Measurements from ENCODE around the gene BDNF. TPM values are rescaled to one million over a fixed set of nuclear protein-coding genes. Genes with fewer than 3 reads are reported as not detected.
"Not testable (repeated sequence)": the region's sequence is repeated elsewhere in the genome, so short reads cannot be mapped to it uniquely, and the experiment has no call there.

Gene BDNF
- total RNA-seq: 1 to 10 TPM in 1 of 2 donors, under 1 TPM in 1; 0.75 to 6.2 TPM
- polyA plus RNA-seq: 1 to 10 TPM; 1.1 to 1.9 TPM
- long read RNA-seq, donor 1, full-length matches to known transcripts: 45 of 45 reads
- long read RNA-seq, donor 1, partial matches to known transcripts: 0 of 45 reads
- long read RNA-seq, donor 1, other reads (novel, unspliced or antisense): 0 of 45 reads
- long read RNA-seq, donor 2, full-length matches to known transcripts: 1 of 1 reads
- long read RNA-seq, donor 2, partial matches to known transcripts: 0 of 1 reads
- long read RNA-seq, donor 2, other reads (novel, unspliced or antisense): 0 of 1 reads

- no peak within 1 kb of the TSS for H3K27ac ChIP-seq (ENCODE audit: low read depth in 1 of 2, low read length in 2 of 2)
- no peaks in the 10 kb centered on the region for H3K9me3 ChIP-seq (ENCODE audit: control insufficient read depth, low read length)
- intact Hi-C loops (cut with DNase I): loop anchor here in 1 of 2 donors (10.0 kb wide), 2 partner anchors 824 to 994 kb away; no protein-coding TSS in a partner anchor
- no peaks in the 10 kb centered on the region for H3K27me3 ChIP-seq (ENCODE audit: control insufficient read depth in 1 of 2, insufficient read depth in 2 of 2, low read length in 1 of 2)
- 1% methylated on average over 64 to 92 of the region's 92 CpGs for WGBS, 2 donors
- H3K4me1 ChIP-seq (ENCODE audit: control insufficient read depth in 1 of 2, insufficient read depth in 2 of 2, low read length in 2 of 2): peaks cover 0 to 5% of the 10 kb centered on the region in 2 donors
- DNase-seq (no peak), ATAC-seq (ENCODE audit: low FRiP score) (peak; percentile 55)
- H3K36me3 ChIP-seq (ENCODE audit: control insufficient read depth in 1 of 2, insufficient read depth in 2 of 2, low read length in 1 of 2): no peaks in the 10 kb centered on the region
- H3K4me3 ChIP-seq (ENCODE audit: low read length in 2 of 2): peak within 1 kb of the TSS; percentile 55 to 95
These were observed at the start of gene BDNF for GRCh38 chr11:27700351-27701301. Gene BDNF, minus strand, starts transcription at chr11:27700455. Its CDS starts 41,891 bp downstream, at chr11:27658564.

DNA sequence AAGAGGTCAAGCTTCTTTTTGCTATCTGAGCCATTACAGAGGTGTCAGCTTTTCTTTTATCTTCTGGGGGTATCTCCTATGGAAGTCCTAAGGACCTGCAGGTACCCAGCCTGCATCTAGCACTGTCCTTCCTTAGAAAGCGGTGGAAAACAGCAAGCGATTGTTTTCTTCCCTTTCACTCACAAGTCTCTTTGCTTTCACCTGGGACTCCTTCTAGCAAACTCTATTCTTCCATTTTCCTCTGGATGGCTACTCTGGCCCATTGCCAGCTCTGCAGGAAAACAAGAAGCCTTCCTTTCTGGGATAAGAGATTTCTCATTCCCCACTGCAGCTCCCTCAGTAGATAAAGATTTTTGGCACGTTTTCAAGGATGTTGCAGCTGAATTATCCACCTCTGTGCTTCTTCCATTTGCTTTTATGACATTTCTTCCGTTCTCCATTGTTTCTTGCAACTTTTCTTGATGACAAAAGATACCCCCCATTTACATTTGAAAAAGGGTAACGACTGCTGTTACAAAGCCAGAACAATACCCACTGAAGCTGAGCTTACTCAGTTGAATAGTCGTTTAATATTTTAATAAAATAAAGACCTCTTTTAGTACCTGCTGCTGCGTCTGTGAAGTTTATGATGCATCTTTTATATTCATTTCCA, 40.2 kb upstream of the BDNF start:
- no peak for ATAC-seq (ENCODE audit: low FRiP score)
- Histone ChIP-seq H3K4me3 (ENCODE audit: low read length in 2 of 2) (no peak overlapping the region), H3K9me3 (ENCODE audit: control insufficient read depth, low read length) (peaks cover 2% of the 10 kb centered on the region), H3K4me1 (ENCODE audit: control insufficient read depth in 1 of 2, insufficient read depth in 2 of 2, low read length in 2 of 2) (no peaks in the 10 kb centered on the region), H3K27me3 (ENCODE audit: control insufficient read depth in 1 of 2, insufficient read depth in 2 of 2, low read length in 1 of 2) (no peaks in the 10 kb centered on the region), H3K27ac (ENCODE audit: low read depth in 1 of 2, low read length in 2 of 2) (no peak overlapping the region), H3K36me3 (ENCODE audit: control insufficient read depth in 1 of 2, insufficient read depth in 2 of 2, low read length in 1 of 2) (no peaks in the 10 kb centered on the region)
- 46 to 50% methylated on average over 7 of the region's 7 CpGs for WGBS, 2 donors
- intact Hi-C loops (cut with DNase I): no loop called here
- DNase-seq: no peak

GRCh38 chr11:27735281-27735680, 35.0 kb upstream of the BDNF start:
- no peak overlapping the region for H3K4me3 ChIP-seq (ENCODE audit: low read length in 2 of 2)
- ATAC-seq (ENCODE audit: low FRiP score): no peak
- H3K36me3 ChIP-seq (ENCODE audit: control insufficient read depth in 1 of 2, insufficient read depth in 2 of 2, low read length in 1 of 2): no peaks in the 10 kb centered on the region
- no peak overlapping the region for H3K27ac ChIP-seq (ENCODE audit: low read depth in 1 of 2, low read length in 2 of 2)
- H3K9me3 ChIP-seq (ENCODE audit: control insufficient read depth, low read length): peaks cover 2% of the 10 kb centered on the region
- no peaks in the 10 kb centered on the region for H3K27me3 ChIP-seq (ENCODE audit: control insufficient read depth in 1 of 2, insufficient read depth in 2 of 2, low read length in 1 of 2)
- intact Hi-C loops (cut with DNase I): no loop called here
- no peaks in the 10 kb centered on the region for H3K4me1 ChIP-seq (ENCODE audit: control insufficient read depth in 1 of 2, insufficient read depth in 2 of 2, low read length in 2 of 2)
- DNase-seq: no peak
- WGBS, 2 donors: 0 to 4% methylated on average over 1 of the region's 1 CpG

- H3K9me3 ChIP-seq (ENCODE audit: control insufficient read depth, low read length); intact Hi-C loops (cut with DNase I); DNase-seq; ATAC-seq (ENCODE audit: low FRiP score); H3K27me3 ChIP-seq (ENCODE audit: control insufficient read depth in 1 of 2, insufficient read depth in 2 of 2, low read length in 1 of 2); H3K4me3 ChIP-seq (ENCODE audit: low read length in 2 of 2); H3K36me3 ChIP-seq (ENCODE audit: control insufficient read depth in 1 of 2, insufficient read depth in 2 of 2, low read length in 1 of 2); H3K4me1 ChIP-seq (ENCODE audit: control insufficient read depth in 1 of 2, insufficient read depth in 2 of 2, low read length in 2 of 2); H3K27ac ChIP-seq (ENCODE audit: low read depth in 1 of 2, low read length in 2 of 2): not testable (repeated sequence)
- 94% methylated on average over 7 of the region's 7 CpGs for WGBS, 2 donors
These were observed 31.5 kb upstream of the BDNF start for GRCh38 chr11:27731803-27732202.

DNA sequence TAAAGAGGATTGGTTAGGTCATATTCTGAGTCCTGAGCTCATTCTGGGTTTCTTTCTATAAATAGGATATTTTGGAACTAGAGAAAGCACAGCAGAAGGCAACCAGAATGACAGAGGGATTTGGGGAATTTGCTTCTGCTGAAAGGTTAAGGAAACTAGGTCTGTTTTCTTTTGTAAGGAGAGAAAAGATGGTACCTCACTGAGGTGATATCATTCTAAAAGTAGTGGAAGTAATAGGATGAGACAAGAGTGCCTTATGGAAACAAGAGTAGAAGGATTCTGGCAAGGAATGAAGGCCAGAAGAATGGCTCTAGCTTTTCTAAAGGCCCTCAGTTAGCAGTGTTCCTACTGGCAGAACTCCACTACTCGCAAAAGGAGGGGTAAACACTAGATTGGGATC, 26.7 kb upstream of the BDNF start:
- intact Hi-C loops (cut with DNase I): no loop called here
- H3K9me3 ChIP-seq (ENCODE audit: control insufficient read depth, low read length): no peaks in the 10 kb centered on the region
- DNase-seq: no peak
- no peaks in the 10 kb centered on the region for H3K27me3 ChIP-seq (ENCODE audit: control insufficient read depth in 1 of 2, insufficient read depth in 2 of 2, low read length in 1 of 2)
- no peak for ATAC-seq (ENCODE audit: low FRiP score)
- no peak overlapping the region for H3K4me3 ChIP-seq (ENCODE audit: low read length in 2 of 2)
- no peaks in the 10 kb centered on the region for H3K36me3 ChIP-seq (ENCODE audit: control insufficient read depth in 1 of 2, insufficient read depth in 2 of 2, low read length in 1 of 2)
- H3K4me1 ChIP-seq (ENCODE audit: control insufficient read depth in 1 of 2, insufficient read depth in 2 of 2, low read length in 2 of 2): no peaks in the 10 kb centered on the region
- H3K27ac ChIP-seq (ENCODE audit: low read depth in 1 of 2, low read length in 2 of 2): no peak overlapping the region
- 69 to 77% methylated on average over 1 of the region's 1 CpG for WGBS, 2 donors

- Histone ChIP-seq H3K4me1 (ENCODE audit: control insufficient read depth in 1 of 2, insufficient read depth in 2 of 2, low read length in 2 of 2) (no peaks in the 10 kb centered on the region), H3K27ac (ENCODE audit: low read depth in 1 of 2, low read length in 2 of 2) (no peak overlapping the region), H3K36me3 (ENCODE audit: control insufficient read depth in 1 of 2, insufficient read depth in 2 of 2, low read length in 1 of 2) (no peaks in the 10 kb centered on the region), H3K4me3 (ENCODE audit: low read length in 2 of 2) (no peak overlapping the region), H3K27me3 (ENCODE audit: control insufficient read depth in 1 of 2, insufficient read depth in 2 of 2, low read length in 1 of 2) (no peaks in the 10 kb centered on the region), H3K9me3 (ENCODE audit: control insufficient read depth, low read length) (no peaks in the 10 kb centered on the region)
- 82 to 89% methylated on average over 1 of the region's 1 CpG for WGBS, 2 donors
- intact Hi-C loops (cut with DNase I): no loop called here
- ATAC-seq (ENCODE audit: low FRiP score) (no peak), DNase-seq (no peak)
These were observed 23.4 kb upstream of the BDNF start for GRCh38 chr11:27723687-27724086.

DNA sequence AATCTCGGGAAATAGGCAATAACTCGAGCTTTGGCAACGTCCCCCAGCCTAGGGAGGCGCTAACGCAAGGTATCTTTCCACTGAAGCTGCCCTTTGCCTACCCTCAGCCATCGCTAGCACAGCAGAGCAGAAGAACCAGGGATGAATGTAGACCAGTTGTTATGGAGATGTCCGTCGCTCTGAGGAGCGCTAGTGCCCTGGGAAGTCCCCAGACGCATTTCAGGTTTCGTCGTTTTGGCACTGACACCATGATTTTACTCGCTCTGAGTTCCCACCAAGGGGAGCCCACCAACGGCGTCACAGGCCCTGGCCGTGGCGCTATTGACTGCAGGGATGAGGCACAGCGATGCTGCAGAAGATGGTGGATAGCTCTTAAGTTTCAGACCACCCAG, 22.7 kb upstream of the BDNF start:
- intact Hi-C loops (cut with DNase I): no loop called here
- no peaks in the 10 kb centered on the region for H3K36me3 ChIP-seq (ENCODE audit: control insufficient read depth in 1 of 2, insufficient read depth in 2 of 2, low read length in 1 of 2)
- DNase-seq (no peak), ATAC-seq (ENCODE audit: low FRiP score) (no peak)
- H3K9me3 ChIP-seq (ENCODE audit: control insufficient read depth, low read length): no peaks in the 10 kb centered on the region
- H3K27me3 ChIP-seq (ENCODE audit: control insufficient read depth in 1 of 2, insufficient read depth in 2 of 2, low read length in 1 of 2): no peaks in the 10 kb centered on the region
- H3K4me3 ChIP-seq (ENCODE audit: low read length in 2 of 2): peak overlapping the region in 1 of 2 donors; percentile 21
- H3K4me1 ChIP-seq (ENCODE audit: control insufficient read depth in 1 of 2, insufficient read depth in 2 of 2, low read length in 2 of 2): no peaks in the 10 kb centered on the region
- 1 to 2% methylated on average over 18 of the region's 18 CpGs for WGBS, 2 donors
- H3K27ac ChIP-seq (ENCODE audit: low read depth in 1 of 2, low read length in 2 of 2): no peak overlapping the region

- Histone ChIP-seq H3K36me3 (ENCODE audit: control insufficient read depth in 1 of 2, insufficient read depth in 2 of 2, low read length in 1 of 2) (no peaks in the 10 kb centered on the region), H3K27ac (ENCODE audit: low read depth in 1 of 2, low read length in 2 of 2) (no peak overlapping the region), H3K4me3 (ENCODE audit: low read length in 2 of 2) (peak overlapping the region in 1 of 2 donors; percentile 21), H3K4me1 (ENCODE audit: control insufficient read depth in 1 of 2, insufficient read depth in 2 of 2, low read length in 2 of 2) (no peaks in the 10 kb centered on the region), H3K27me3 (ENCODE audit: control insufficient read depth in 1 of 2, insufficient read depth in 2 of 2, low read length in 1 of 2) (no peaks in the 10 kb centered on the region), H3K9me3 (ENCODE audit: control insufficient read depth, low read length) (no peaks in the 10 kb centered on the region)
- 1% methylated on average over 55 to 60 of the region's 60 CpGs for WGBS, 2 donors
- DNase-seq (peak in 1 of 2 donors; percentile 75), ATAC-seq (ENCODE audit: low FRiP score) (peak; percentile 26)
- intact Hi-C loops (cut with DNase I): no loop called here
These were observed 22.1 kb upstream of the BDNF start for GRCh38 chr11:27722117-27722952.
